GM12891 (cell line): ENCODE results near the gene DMKN.

Source experiments
- POLR2A ChIP-seq: IDR thresholded peaks from 2 replicates; pipeline ENCODE4 v1.6.1; 2011; ENCODE audit warnings: low read depth, low read length, control low read depth
- POLR2AphosphoS5 ChIP-seq: IDR thresholded peaks from 2 replicates; pipeline ENCODE4 v1.6.1; 2011; ENCODE audit warnings: low read depth, low read length, control low read depth
- SPI1 ChIP-seq: IDR thresholded peaks from 2 replicates; pipeline ENCODE4 v1.6.1; 2011; ENCODE audit warnings: low read depth, low read length, control low read depth
- TAF1 ChIP-seq: IDR thresholded peaks from 2 replicates; pipeline ENCODE4 v1.6.1; 2011; ENCODE audit warnings: low read depth, low read length, control low read depth

DNA sequence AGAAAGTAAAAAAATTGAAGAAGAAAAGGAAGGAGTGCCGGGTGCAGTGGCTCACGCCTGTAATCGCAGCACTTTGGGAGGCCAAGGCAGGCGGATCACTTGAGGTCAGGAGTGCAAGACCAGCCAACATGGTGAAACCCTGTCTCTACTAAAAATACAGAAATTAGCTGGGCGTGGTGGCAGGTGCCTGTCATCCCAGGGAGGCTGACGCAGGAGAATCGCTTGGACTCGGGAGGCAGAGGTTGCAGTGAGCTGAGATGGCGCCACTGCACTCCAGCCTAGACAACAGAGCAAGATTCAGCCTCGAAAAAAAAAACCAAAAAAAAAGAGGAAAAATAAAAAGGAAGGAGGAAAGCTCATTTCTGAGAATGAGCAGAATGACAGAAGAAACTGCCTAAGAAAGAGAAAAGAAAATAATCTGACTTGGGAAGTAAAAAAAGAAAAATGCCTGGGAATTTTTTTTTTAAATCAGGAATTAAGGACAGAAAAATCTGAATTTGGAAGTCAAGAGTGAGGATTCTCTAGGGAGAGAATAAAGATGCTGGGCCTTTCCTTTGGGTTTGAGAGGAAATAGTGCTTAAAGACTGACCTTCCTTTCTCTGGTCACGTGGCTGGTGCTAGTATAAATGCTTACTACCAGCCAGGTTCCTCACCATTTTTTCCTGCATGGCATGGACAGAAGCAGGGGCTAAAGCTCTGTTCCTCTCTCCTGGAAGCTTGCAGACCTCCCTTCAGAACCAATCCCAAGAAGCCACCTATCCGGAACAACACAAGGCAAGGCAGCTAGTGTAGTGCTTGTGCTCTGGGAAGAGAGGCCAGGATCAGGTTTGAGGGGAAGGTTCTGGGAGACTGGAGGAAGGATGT is 65.6 kb downstream of the DMKN start, which contains the start of gene FFAR2:
- TF ChIP-seq POLR2AphosphoS5 (peak; percentile 85), POLR2A (peak; percentile 88), TAF1 (0 out of 2 replicates have a peak, but pooled peaks have one; percentile 58), SPI1 (0 out of 2 replicates have a peak, but pooled peaks have one; percentile 14)
